ENCODE measurements around the gene LRRC4C. TPM values are rescaled to one million over a fixed set of nuclear protein-coding genes. Genes with fewer than 3 reads are reported as not detected.

The LRRC4C gene
- not detected in 5 replicates for total RNA-seq (2022; extraction: Qiagen RNA extraction; ENCODE audit: low read depth)

GRCh38 chr11:41459465-41460401, at the start of gene LRRC4C:
TSS of gene LRRC4C (minus strand) at chr11:41459652.

